Breast epithelium (tissue), 4 donors: ENCODE measurements around the gene SOCS7. TPM values are rescaled to one million over a fixed set of nuclear protein-coding genes. Genes with fewer than 3 reads are reported as not detected.

Experiments used
- DNase-seq, 2 donors: peaks; one replicate each; pipeline ENCODE4 v3.0.0-alpha.2; 2019; ENCODE audit warnings: low spot score in 2 of 2
- H3K27ac ChIP-seq, 2 donors: fragments of 200-600 bp; sonication (generic) in 1 of 2; one replicate each; pipeline ENCODE4 v1.5.1; 2016 to 2019; ENCODE audit warnings: mild to moderate bottlenecking in 1 of 2
- H3K27me3 ChIP-seq, 2 donors: fragments of 200-600 bp; sonication (generic) in 1 of 2; one replicate each; pipeline versions ENCODE4 v1.5.1 to v1.6.0; 2017 to 2019; ENCODE audit warnings: control low read depth in 1 of 2, mild to moderate bottlenecking in 1 of 2
- H3K36me3 ChIP-seq: fragments of 200-600 bp; one replicate; pipeline ENCODE4 v1.5.1; 2019
- H3K4me1 ChIP-seq, 2 donors: fragments of 200-600 bp; sonication (generic); one replicate each; pipeline ENCODE4 v1.5.1; 2016 to 2019; ENCODE audit warnings: control low read depth in 1 of 2
- H3K4me3 ChIP-seq, 3 donors: fragments of 200-600 bp; sonication (generic); 1 replicate in 2 of 3; 2 replicates in 1 of 3; pipeline ENCODE4 v1.5.1; 2016 to 2019; ENCODE audit warnings: mild to moderate bottlenecking in 3 of 3, moderate library complexity in 2 of 3
- H3K9me3 ChIP-seq, 2 donors: fragments of 200-600 bp; sonication (generic) in 1 of 2; one replicate each; pipeline ENCODE4 v1.5.1; 2016 to 2019; ENCODE audit warnings: control low read depth in 1 of 2
- CTCF ChIP-seq, 3 donors: fragments of 450-650 bp; IDR thresholded peaks; one replicate each; pipeline ENCODE4 v1.5.1; 2016 to 2017; ENCODE audit warnings: antibody characterized with exemption in 3 of 3, mild to moderate bottlenecking in 3 of 3, moderate library complexity in 3 of 3
- POLR2A ChIP-seq: fragments of 450-650 bp; IDR thresholded peaks from one replicate; pipeline ENCODE4 v1.6.1; 2016; ENCODE audit warnings: antibody characterized with exemption, mild to moderate bottlenecking, moderate library complexity
- POLR2AphosphoS5 ChIP-seq, 3 donors: sonication (generic); formaldehyde crosslinking; IDR thresholded peaks; one replicate each; pipeline ENCODE4 v1.6.1; 2017; ENCODE audit warnings: antibody characterized with exemption in 3 of 3
- intact Hi-C: fragments of 100-400 bp; cut with DNase I; formaldehyde crosslinking; loops from one replicate; pipeline ENCODE4 v1.15.1; 2023; ENCODE audit warnings: low total_unique reads
- total RNA-seq, 3 donors: library from RNA; depleted of rRNA; stranded (reverse); fragments of >200 nt; gene quantifications; one replicate each; pipeline ENCODE4 v1.1.0, GENCODE V29; 2016

Gene SOCS7
- total RNA-seq, 3 donors from 2014 or later = 9.9 to 24.0 (median 14.7) TPM

GRCh38 chr17:38400286-38400685, 48.6 kb downstream of the SOCS7 start:
- Histone ChIP-seq H3K9me3 (no peaks in the 10 kb centered on the region), H3K4me3 (no peak overlapping the region), H3K27ac (no peak overlapping the region), H3K36me3 (peaks cover 9% of the 10 kb centered on the region), H3K27me3 (no peaks in the 10 kb centered on the region), H3K4me1 (no peaks in the 10 kb centered on the region)
- no peak for DNase-seq
- intact Hi-C loops = no loop called here
- TF ChIP-seq POLR2AphosphoS5 (IDR thresholded peaks at IDR 0.05) (no peak), POLR2A (no peak), CTCF (IDR thresholded peaks at IDR 0.05) (no peak)

- H3K4me3 ChIP-seq = no peak overlapping the region
- no peak overlapping the region for H3K27ac ChIP-seq
- H3K9me3 ChIP-seq = no peaks in the 10 kb centered on the region
- H3K27me3 ChIP-seq = no peaks in the 10 kb centered on the region
- DNase-seq = no peak
- peaks cover 2% of the 10 kb centered on the region for H3K36me3 ChIP-seq
- intact Hi-C loops = no loop called here
- TF ChIP-seq POLR2AphosphoS5 (IDR thresholded peaks at IDR 0.05) (no peak), POLR2A (no peak)
- H3K4me1 ChIP-seq = no peaks in the 10 kb centered on the region
These were observed 49.8 kb downstream of the SOCS7 start for GRCh38 chr17:38401459-38401858.

GRCh38 chr17:38402897-38403296, 51.3 kb downstream of the SOCS7 start:
- H3K36me3 ChIP-seq = no peaks in the 10 kb centered on the region
- H3K27ac ChIP-seq = no peak overlapping the region
- H3K9me3 ChIP-seq = no peaks in the 10 kb centered on the region
- no peak for DNase-seq
- TF ChIP-seq POLR2A (no peak), POLR2AphosphoS5 (IDR thresholded peaks at IDR 0.05) (no peak), CTCF (IDR thresholded peaks at IDR 0.05) (no peak)
- no peaks in the 10 kb centered on the region for H3K4me1 ChIP-seq
- intact Hi-C loops = no loop called here
- no peaks in the 10 kb centered on the region for H3K27me3 ChIP-seq
- H3K4me3 ChIP-seq = no peak overlapping the region

- no peak for TF ChIP-seq POLR2A
- TF ChIP-seq CTCF (IDR thresholded peaks at IDR 0.05) = no peak
- TF ChIP-seq POLR2AphosphoS5 (IDR thresholded peaks at IDR 0.05) = no peak
- Histone ChIP-seq H3K4me3 (no peak overlapping the region), H3K4me1 (no peaks in the 10 kb centered on the region), H3K27me3 (no peaks in the 10 kb centered on the region), H3K9me3 (no peaks in the 10 kb centered on the region), H3K27ac (no peak overlapping the region), H3K36me3 (no peaks in the 10 kb centered on the region)
- intact Hi-C loops = no loop called here
- DNase-seq = no peak
These were observed 51.8 kb downstream of the SOCS7 start for GRCh38 chr17:38403491-38403890.

GRCh38 chr17:38404174-38404943, 52.7 kb downstream of the SOCS7 start:
- Histone ChIP-seq H3K4me3 (no peak overlapping the region), H3K4me1 (no peaks in the 10 kb centered on the region), H3K36me3 (no peaks in the 10 kb centered on the region), H3K27me3 (no peaks in the 10 kb centered on the region), H3K27ac (no peak overlapping the region), H3K9me3 (no peaks in the 10 kb centered on the region)
- intact Hi-C loops = no loop called here
- DNase-seq = no peak
- TF ChIP-seq POLR2A (no peak), CTCF (IDR thresholded peaks at IDR 0.05) (no peak), POLR2AphosphoS5 (IDR thresholded peaks at IDR 0.05) (no peak)
